Measurements from ENCODE around the gene PHETA2. TPM values are rescaled to one million over a fixed set of nuclear protein-coding genes. Genes with fewer than 3 reads are reported as not detected.
"Not testable (repeated sequence)": the region's sequence is repeated elsewhere in the genome, so short reads cannot be mapped to it uniquely, and the experiment has no call there.

PHETA2 gene
- total RNA-seq, 6 experiments from 2014 or later = 7.4 to 12.5 (median 7.6) TPM

DNA sequence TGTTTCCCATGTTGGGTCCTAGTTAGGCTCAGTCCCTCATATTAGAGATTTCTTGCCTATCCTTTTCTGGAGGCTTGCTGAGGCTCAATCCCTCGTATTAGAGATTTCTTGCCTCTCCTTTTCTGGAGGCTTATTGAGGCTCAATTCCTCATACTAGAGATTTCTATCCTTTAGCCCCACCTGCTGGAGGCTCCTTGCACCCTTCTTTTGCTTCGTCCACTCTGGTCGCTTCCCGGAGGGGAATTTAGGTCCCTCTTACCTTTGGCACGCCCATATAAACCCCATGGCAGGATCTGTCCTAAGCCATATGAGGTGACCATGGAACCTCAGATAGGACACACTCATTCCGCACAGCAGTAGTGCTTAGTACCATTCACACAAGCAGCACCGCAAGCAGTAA is 40.7 kb downstream of the PHETA2 start:
- Mint-ChIP-seq H3K27ac (no peak overlapping the region), H3K27me3 (ENCODE audit: insufficient read depth) (peaks cover 4% of the 10 kb centered on the region), H3K4me1 (ENCODE audit: low read depth) (no peaks in the 10 kb centered on the region), H3K9me3 (peaks cover 17% of the 10 kb centered on the region), H3K36me3 (ENCODE audit: low read depth) (no peaks in the 10 kb centered on the region), H3K4me3 (no peak overlapping the region)
- TF ChIP-seq, protein P1, sequence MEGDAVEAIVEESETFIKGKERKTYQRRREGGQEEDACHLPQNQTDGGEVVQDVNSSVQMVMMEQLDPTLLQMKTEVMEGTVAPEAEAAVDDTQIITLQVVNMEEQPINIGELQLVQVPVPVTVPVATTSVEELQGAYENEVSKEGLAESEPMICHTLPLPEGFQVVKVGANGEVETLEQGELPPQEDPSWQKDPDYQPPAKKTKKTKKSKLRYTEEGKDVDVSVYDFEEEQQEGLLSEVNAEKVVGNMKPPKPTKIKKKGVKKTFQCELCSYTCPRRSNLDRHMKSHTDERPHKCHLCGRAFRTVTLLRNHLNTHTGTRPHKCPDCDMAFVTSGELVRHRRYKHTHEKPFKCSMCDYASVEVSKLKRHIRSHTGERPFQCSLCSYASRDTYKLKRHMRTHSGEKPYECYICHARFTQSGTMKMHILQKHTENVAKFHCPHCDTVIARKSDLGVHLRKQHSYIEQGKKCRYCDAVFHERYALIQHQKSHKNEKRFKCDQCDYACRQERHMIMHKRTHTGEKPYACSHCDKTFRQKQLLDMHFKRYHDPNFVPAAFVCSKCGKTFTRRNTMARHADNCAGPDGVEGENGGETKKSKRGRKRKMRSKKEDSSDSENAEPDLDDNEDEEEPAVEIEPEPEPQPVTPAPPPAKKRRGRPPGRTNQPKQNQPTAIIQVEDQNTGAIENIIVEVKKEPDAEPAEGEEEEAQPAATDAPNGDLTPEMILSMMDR (IDR thresholded peaks at IDR 0.05) = peak; percentile 64
- DNase-seq = peak; percentile 3

DNA sequence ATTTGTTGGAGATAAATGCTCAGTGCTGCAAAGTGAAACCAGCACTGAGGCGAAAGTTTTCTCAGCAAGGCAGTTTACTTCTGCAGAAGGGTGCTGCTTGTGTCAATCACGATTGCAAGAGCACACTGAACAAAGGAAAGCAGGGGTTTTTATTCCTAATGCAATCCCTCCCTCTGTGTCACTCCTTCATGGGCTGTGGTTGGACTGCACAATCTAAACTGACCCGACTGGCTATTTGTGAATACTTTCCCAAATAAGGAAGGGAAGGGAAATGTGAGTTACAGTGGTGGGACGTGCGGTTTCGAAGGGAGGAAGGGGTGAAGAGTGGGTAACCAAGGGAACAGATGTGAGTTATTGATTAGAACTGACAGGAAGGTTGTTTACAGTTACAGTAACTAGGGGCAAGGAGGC is 41.4 kb downstream of the PHETA2 start:
- not testable (repeated sequence) for H3K27me3 Mint-ChIP-seq (ENCODE audit: insufficient read depth); H3K4me3 Mint-ChIP-seq; DNase-seq; H3K36me3 Mint-ChIP-seq (ENCODE audit: low read depth); H3K27ac Mint-ChIP-seq; H3K4me1 Mint-ChIP-seq (ENCODE audit: low read depth)
- peaks cover 17% of the 10 kb centered on the region for H3K9me3 Mint-ChIP-seq

DNA sequence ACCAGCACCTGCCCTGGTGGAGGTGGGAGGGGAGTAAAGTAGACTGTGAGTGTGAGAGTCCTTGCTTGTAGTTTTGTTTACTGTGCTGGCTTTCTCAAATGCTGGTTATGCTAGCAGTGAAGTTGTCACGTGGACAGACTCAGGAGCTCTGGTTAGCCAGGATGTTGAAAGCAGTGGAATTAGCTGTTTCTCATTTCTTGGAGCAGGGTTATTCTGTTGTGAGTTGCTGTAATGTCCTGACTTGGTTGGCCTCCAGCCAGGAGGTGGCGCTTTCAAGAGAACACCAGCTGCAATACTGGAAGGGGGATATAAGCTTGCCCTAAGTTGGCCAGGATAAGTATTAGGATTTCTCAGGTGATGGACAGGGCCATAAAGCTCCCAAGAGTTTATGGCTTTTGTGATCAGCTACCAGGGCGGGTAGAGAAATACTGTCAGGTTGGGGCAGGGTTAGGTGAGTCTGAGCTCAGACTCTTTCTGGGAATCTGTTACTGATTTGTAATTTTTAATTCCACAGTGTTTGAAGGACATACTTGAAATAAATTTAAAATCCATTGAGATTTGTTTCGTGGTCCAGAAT is 42.9 kb downstream of the PHETA2 start:
- Mint-ChIP-seq H3K27ac (no peak overlapping the region), H3K9me3 (peaks cover 17% of the 10 kb centered on the region), H3K27me3 (ENCODE audit: insufficient read depth) (peaks cover 5% of the 10 kb centered on the region), H3K36me3 (ENCODE audit: low read depth) (no peaks in the 10 kb centered on the region), H3K4me3 (no peak overlapping the region), H3K4me1 (ENCODE audit: low read depth) (no peaks in the 10 kb centered on the region)
- TF ChIP-seq, protein P1 (IDR thresholded peaks at IDR 0.05) = no peak
- no peak for DNase-seq

DNA sequence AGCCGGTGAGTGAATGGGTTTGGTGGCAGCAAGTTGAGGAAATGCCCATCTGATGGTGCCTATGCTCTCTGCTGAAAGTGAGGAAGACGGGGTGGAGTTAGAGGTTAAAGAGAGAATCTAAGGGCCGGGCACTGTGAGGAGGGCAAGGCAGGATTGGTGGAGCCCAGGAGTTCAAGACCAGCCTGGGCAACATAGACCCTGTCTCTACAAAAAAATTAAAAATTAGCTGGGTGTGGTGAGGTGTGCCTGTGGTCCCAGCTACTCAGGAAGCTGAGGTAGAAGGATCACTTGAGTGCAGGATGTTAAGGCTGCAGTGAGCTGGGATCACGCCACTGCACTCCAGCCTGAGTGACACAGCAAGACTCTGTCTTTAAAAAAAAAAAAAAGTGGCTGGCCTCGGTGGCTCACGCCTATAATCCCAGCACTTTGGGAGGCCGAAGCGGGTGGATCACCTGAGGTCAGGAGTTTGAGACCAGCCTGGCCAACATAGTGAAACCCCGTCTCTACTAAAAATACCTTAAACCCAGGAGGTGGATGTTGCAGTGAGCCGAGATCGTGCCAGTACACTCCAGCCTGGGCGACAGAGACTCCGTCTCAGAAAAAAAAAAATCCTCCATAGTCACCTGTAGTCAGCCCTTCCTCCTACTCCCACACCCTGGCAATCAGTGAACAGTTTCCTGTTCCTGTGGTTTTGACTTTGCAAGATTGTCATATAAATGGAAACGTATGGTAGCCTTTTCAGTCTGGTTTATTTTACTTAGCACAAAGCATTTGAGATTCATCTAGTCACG is 46.4 kb downstream of the PHETA2 start:
- H3K27me3 Mint-ChIP-seq (ENCODE audit: insufficient read depth); H3K9me3 Mint-ChIP-seq; H3K4me3 Mint-ChIP-seq; H3K36me3 Mint-ChIP-seq (ENCODE audit: low read depth); DNase-seq; H3K27ac Mint-ChIP-seq; H3K4me1 Mint-ChIP-seq (ENCODE audit: low read depth): not testable (repeated sequence)

DNA sequence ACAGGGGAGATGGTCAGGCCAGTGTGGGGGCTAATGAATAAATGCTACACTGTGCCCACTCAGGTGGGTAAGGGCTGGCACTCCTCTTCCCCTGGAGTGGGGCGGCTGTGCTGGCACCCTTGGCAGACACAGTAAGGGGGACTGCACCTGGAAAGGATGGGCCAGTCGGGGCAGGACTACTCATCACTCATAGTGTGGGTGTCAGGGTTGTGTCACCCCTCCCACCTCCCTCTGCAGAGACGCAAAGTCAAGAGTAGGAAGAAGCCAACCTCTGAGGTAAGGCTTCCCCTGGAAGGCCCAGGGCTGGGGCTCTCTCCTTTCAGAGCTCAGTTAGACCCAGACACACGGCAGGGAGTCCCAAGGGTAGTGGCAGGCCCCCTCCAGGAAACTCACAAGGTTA is 49.5 kb downstream of the PHETA2 start:
- DNase-seq; H3K4me3 Mint-ChIP-seq; H3K27me3 Mint-ChIP-seq (ENCODE audit: insufficient read depth); H3K36me3 Mint-ChIP-seq (ENCODE audit: low read depth); H3K27ac Mint-ChIP-seq; H3K4me1 Mint-ChIP-seq (ENCODE audit: low read depth); H3K9me3 Mint-ChIP-seq: not testable (repeated sequence)

DNA sequence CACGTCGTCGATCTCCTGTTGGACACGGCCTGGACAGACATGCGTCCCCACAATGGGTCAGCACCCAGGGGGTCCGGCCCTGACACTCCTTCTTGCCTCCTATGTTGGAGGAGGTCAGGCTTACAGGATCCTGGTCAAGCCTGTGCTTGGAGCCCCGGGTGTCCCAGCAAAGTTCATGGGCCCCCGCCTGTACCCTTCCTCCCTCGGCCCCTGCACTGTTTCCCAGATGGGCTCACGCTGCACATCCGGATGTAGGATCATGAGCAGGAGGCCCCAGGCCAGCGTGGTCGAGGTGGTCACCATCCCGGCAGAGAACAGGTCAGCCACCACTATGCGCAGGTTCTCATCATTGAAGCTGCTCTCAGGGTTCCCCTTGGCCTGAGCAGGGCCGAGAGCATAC is 53.6 kb downstream of the PHETA2 start:
- H3K27me3 Mint-ChIP-seq (ENCODE audit: insufficient read depth) = peaks cover 2% of the 10 kb centered on the region
- TF ChIP-seq, protein P1 (IDR thresholded peaks at IDR 0.05) = no peak
- H3K4me1 Mint-ChIP-seq (ENCODE audit: low read depth) = no peaks in the 10 kb centered on the region
- no peak for DNase-seq
- no peaks in the 10 kb centered on the region for H3K36me3 Mint-ChIP-seq (ENCODE audit: low read depth)
- H3K27ac Mint-ChIP-seq = no peak overlapping the region
- no peak overlapping the region for H3K4me3 Mint-ChIP-seq
- peaks cover 3% of the 10 kb centered on the region; the same call in 1 of the 2 replicates for H3K9me3 Mint-ChIP-seq

DNA sequence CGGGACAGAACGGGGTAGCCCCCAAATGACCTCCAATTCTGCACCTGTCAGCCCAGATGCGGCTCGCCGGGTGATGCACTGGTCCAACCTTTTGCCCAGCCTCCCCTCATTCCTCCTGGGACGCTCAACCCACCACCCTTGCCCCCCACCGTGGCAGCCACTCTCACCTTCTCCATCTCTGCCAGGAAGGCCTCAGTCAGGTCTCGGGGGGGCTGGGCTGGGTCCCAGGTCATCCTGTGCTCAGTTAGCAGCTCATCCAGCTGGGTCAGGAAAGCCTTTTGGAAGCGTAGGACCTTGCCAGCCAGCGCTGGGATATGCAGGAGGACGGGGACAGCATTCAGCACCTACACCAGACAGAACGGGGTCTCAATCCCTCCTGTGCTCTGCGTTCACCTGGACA is 54.0 kb downstream of the PHETA2 start:
- H3K36me3 Mint-ChIP-seq (ENCODE audit: low read depth); DNase-seq; H3K4me1 Mint-ChIP-seq (ENCODE audit: low read depth); H3K27me3 Mint-ChIP-seq (ENCODE audit: insufficient read depth); H3K9me3 Mint-ChIP-seq; H3K4me3 Mint-ChIP-seq; H3K27ac Mint-ChIP-seq: not testable (repeated sequence)

Other genes starting within 250 kb of the PHETA2 start
- 10 to 100 TPM; 29.3 to 42.1 (median 37.6) TPM for gene SREBF2, start 241.1 kb upstream of the PHETA2 start, total RNA-seq (2021; fragmentation: NEBNext Ultra II Directional; extraction: Animal tissue kit (Norgen Biotek cat#: 25700))
- not detected for gene SHISA8, start 159.2 kb upstream of the PHETA2 start, total RNA-seq (2021; fragmentation: NEBNext Ultra II Directional; extraction: Animal tissue kit (Norgen Biotek cat#: 25700))
- gene TNFRSF13C, start 147.4 kb upstream of the PHETA2 start, total RNA-seq (2021; fragmentation: NEBNext Ultra II Directional; extraction: Animal tissue kit (Norgen Biotek cat#: 25700)) = under 1 TPM; 0.05 to 0.32 (median 0.25) TPM
- 10 to 100 TPM; 15.6 to 29.4 (median 26.3) TPM for gene CENPM, start 127.1 kb upstream of the PHETA2 start, total RNA-seq (2021; fragmentation: NEBNext Ultra II Directional; extraction: Animal tissue kit (Norgen Biotek cat#: 25700))
- gene SEPTIN3, start 104.8 kb upstream of the PHETA2 start, total RNA-seq (2021; fragmentation: NEBNext Ultra II Directional; extraction: Animal tissue kit (Norgen Biotek cat#: 25700)) = under 1 TPM in 2 of 6 experiments, not detected in 4; 0.05 to 0.17 TPM
- not detected for gene WBP2NL, start 75.5 kb upstream of the PHETA2 start, total RNA-seq (2021; fragmentation: NEBNext Ultra II Directional; extraction: Animal tissue kit (Norgen Biotek cat#: 25700))
- 10 to 100 TPM; 19.5 to 24.4 (median 21.7) TPM for gene NAGA, start 3.4 kb upstream of the PHETA2 start, total RNA-seq (2021; fragmentation: NEBNext Ultra II Directional; extraction: Animal tissue kit (Norgen Biotek cat#: 25700))
- gene SMDT1, start 5.5 kb downstream of the PHETA2 start, total RNA-seq (2021; fragmentation: NEBNext Ultra II Directional; extraction: Animal tissue kit (Norgen Biotek cat#: 25700)) = 10 to 100 TPM; 46.8 to 55.4 (median 51.7) TPM
- gene NDUFA6, start 16.5 kb downstream of the PHETA2 start, total RNA-seq (2021; fragmentation: NEBNext Ultra II Directional; extraction: Animal tissue kit (Norgen Biotek cat#: 25700)) = 10 to 100 TPM; 69.6 to 90.2 (median 81.9) TPM
- under 1 TPM in 5 of 6 experiments, not detected in 1; 0.13 to 0.35 (median 0.17) TPM for gene CYP2D6, start 56.6 kb downstream of the PHETA2 start, total RNA-seq (2021; fragmentation: NEBNext Ultra II Directional; extraction: Animal tissue kit (Norgen Biotek cat#: 25700))
- gene TCF20, start 196.4 kb downstream of the PHETA2 start, total RNA-seq (2021; fragmentation: NEBNext Ultra II Directional; extraction: Animal tissue kit (Norgen Biotek cat#: 25700)) = 10 to 100 TPM; 26.7 to 33.4 (median 30.1) TPM